GM23338 (cell line): Measurements from ENCODE around the gene EFR3B.

Experiments used
- TF ChIP-seq, protein P1 (sequence below), 2 experiments: fragments of 200-600 bp in 1 of 2; sonication (generic) in 1 of 2; conservative IDR thresholded peaks; 2 replicates each; pipeline versions ENCODE4 v1.5.1 to v1.6.1; 2016 to 2017; ENCODE audit warnings: antibody characterized with exemption in 2 of 2, low read depth in 2 of 2, mild to moderate bottlenecking in 2 of 2, moderate library complexity in 1 of 2
- TF ChIP-seq, protein P2 (sequence below): IDR thresholded peaks from one replicate; pipeline ENCODE4 v1.6.1; 2018; ENCODE audit warnings: antibody characterized with exemption; ENCODE audit not compliant: unreplicated experiment

DNA sequence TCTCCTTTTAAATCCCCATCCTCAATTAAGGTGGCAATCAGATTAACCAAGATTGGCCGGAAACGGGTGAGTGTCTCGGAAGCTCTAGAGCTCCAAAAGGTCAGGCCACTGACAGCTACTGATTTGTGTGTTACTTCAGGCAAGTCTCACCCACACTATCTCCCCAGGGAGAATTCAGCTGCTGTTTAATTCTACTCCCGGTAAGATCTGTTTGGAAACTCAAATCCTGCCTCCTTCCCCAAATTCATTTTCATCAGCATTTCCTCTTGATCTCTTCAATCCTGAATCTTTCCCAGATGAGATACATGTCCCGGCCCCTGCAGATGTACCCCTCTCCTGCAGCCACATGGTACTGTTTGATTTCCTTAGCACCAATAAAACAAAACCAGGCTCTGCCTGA lies 34.9 kb downstream of the EFR3B start:
- TF ChIP-seq, protein P1, sequence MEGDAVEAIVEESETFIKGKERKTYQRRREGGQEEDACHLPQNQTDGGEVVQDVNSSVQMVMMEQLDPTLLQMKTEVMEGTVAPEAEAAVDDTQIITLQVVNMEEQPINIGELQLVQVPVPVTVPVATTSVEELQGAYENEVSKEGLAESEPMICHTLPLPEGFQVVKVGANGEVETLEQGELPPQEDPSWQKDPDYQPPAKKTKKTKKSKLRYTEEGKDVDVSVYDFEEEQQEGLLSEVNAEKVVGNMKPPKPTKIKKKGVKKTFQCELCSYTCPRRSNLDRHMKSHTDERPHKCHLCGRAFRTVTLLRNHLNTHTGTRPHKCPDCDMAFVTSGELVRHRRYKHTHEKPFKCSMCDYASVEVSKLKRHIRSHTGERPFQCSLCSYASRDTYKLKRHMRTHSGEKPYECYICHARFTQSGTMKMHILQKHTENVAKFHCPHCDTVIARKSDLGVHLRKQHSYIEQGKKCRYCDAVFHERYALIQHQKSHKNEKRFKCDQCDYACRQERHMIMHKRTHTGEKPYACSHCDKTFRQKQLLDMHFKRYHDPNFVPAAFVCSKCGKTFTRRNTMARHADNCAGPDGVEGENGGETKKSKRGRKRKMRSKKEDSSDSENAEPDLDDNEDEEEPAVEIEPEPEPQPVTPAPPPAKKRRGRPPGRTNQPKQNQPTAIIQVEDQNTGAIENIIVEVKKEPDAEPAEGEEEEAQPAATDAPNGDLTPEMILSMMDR (conservative IDR thresholded peaks at IDR 0.05; ENCODE audit: low read depth in 2 of 2) = no peak
- TF ChIP-seq, protein P2, sequence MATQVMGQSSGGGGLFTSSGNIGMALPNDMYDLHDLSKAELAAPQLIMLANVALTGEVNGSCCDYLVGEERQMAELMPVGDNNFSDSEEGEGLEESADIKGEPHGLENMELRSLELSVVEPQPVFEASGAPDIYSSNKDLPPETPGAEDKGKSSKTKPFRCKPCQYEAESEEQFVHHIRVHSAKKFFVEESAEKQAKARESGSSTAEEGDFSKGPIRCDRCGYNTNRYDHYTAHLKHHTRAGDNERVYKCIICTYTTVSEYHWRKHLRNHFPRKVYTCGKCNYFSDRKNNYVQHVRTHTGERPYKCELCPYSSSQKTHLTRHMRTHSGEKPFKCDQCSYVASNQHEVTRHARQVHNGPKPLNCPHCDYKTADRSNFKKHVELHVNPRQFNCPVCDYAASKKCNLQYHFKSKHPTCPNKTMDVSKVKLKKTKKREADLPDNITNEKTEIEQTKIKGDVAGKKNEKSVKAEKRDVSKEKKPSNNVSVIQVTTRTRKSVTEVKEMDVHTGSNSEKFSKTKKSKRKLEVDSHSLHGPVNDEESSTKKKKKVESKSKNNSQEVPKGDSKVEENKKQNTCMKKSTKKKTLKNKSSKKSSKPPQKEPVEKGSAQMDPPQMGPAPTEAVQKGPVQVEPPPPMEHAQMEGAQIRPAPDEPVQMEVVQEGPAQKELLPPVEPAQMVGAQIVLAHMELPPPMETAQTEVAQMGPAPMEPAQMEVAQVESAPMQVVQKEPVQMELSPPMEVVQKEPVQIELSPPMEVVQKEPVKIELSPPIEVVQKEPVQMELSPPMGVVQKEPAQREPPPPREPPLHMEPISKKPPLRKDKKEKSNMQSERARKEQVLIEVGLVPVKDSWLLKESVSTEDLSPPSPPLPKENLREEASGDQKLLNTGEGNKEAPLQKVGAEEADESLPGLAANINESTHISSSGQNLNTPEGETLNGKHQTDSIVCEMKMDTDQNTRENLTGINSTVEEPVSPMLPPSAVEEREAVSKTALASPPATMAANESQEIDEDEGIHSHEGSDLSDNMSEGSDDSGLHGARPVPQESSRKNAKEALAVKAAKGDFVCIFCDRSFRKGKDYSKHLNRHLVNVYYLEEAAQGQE = no peak
